ENCODE results near the gene SBDS.
"Not testable (repeated sequence)": the region's sequence is repeated elsewhere in the genome, so short reads cannot be mapped to it uniquely, and the experiment has no call there.

- TF ChIP-seq, protein P1, sequence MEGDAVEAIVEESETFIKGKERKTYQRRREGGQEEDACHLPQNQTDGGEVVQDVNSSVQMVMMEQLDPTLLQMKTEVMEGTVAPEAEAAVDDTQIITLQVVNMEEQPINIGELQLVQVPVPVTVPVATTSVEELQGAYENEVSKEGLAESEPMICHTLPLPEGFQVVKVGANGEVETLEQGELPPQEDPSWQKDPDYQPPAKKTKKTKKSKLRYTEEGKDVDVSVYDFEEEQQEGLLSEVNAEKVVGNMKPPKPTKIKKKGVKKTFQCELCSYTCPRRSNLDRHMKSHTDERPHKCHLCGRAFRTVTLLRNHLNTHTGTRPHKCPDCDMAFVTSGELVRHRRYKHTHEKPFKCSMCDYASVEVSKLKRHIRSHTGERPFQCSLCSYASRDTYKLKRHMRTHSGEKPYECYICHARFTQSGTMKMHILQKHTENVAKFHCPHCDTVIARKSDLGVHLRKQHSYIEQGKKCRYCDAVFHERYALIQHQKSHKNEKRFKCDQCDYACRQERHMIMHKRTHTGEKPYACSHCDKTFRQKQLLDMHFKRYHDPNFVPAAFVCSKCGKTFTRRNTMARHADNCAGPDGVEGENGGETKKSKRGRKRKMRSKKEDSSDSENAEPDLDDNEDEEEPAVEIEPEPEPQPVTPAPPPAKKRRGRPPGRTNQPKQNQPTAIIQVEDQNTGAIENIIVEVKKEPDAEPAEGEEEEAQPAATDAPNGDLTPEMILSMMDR (IDR thresholded peaks at IDR 0.05; ENCODE audit: poor library complexity): not testable (repeated sequence)
- TF ChIP-seq EZH2 (IDR thresholded peaks at IDR 0.05; ENCODE audit: borderline replicate concordance): not testable (repeated sequence)
Measured at GRCh38 chr7:66969001-66969400, 26.4 kb downstream of the SBDS start.

Measured in hepatocyte (in vitro differentiated cells).